Fibroblast of gingiva (primary cell): Measurements from ENCODE around the gene MPO.

Experiments
- DNase-seq: peaks from one replicate; pipeline ENCODE4 v3.0.0-alpha.2; 2011; ENCODE audit warnings: low read depth

MPO gene

DNA sequence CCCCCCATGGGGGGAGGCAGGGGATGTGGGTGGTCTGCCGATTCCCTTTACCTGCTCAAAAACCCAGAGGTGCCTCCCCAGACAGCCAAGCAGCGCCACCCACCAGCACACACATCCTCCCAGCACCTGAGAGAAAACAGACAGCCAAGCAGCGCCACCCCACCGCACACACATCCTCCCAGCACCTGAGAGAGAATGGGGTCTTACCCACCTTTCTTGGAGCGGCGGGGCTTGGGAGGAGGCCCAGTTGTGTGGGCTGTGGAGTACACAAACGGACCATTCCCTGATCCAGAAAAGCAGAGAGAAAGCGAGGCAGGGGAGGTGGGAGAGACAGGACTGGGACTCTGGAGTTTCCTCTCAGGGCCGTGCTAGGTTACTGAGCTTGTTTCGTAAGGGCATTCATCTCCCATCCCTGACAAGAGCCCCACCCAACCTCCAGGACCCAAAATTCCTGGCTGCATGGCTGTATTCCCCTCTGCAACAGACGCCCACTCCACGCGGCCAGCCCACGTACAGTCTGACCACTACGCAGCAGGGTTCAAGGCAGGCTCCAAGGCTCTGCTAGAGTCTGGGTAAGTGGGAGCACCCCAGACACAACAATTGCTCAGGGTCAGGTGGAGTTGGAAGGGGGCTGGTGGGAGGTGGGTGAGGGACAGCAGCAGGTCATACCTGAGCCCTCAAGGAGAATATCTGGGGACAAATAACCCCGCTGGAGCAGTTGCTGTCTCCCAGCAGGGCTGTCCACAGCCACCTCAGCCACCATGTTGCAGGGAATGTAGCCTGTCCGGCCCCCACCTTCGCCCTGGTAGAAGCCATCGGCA, 25.6 kb upstream of the MPO start:
- no peak for DNase-seq

DNA sequence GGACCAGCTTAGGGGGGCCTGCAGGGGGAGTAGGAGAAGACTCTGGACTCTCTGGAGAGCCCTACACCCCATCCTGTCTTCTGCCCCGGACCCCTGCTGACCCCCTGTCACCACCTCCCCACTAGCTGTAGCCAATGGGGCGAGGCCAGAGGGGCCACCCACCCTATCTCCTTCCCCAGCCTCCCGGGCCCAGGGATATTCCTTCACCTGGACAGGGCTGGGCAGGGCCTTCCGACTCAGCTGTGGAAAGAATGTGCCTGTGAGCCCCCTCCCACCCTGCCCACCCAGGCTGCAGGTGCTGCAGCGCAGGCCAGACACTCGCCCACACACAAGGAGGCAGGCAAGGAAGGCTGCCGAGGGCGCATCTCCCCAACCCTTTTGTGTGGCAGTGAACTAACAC, 24.9 kb upstream of the MPO start:
- no peak for DNase-seq

DNA sequence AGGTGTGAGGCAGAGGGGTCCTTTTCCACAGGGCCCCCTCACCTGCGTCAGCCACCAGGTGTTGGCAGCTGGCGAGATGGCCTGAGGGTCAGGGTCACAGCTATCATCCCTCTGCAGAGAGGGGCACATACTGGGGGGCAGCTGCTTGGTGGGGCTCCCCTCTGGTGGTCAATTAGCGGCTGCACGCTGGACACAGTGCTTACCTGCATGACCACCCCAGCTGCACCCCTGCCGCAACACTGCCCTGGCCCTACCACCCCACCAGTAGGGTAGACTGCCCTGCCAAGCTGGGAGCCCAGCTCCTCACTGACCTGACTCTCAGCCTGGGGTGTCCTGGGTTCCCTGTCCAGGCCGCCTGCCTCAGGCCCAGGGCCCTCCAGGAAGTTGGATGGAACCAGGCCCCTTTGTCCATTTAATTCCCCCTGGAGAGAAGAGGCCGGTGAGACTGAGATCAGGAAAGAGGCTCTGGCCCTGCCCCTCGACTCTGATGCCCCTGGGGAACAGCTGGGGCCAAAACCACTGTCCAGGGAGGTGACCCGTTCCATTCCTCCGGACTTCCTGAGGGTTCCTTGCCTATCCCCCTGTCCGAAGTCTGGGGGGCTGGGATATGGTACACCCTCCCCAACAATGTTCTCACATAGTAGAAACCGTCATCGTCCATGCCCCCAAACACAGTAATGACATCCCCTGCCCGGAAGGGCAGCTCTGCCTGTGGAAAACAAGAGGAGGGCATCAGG, 24.2 kb upstream of the MPO start:
- DNase-seq: no peak

DNA sequence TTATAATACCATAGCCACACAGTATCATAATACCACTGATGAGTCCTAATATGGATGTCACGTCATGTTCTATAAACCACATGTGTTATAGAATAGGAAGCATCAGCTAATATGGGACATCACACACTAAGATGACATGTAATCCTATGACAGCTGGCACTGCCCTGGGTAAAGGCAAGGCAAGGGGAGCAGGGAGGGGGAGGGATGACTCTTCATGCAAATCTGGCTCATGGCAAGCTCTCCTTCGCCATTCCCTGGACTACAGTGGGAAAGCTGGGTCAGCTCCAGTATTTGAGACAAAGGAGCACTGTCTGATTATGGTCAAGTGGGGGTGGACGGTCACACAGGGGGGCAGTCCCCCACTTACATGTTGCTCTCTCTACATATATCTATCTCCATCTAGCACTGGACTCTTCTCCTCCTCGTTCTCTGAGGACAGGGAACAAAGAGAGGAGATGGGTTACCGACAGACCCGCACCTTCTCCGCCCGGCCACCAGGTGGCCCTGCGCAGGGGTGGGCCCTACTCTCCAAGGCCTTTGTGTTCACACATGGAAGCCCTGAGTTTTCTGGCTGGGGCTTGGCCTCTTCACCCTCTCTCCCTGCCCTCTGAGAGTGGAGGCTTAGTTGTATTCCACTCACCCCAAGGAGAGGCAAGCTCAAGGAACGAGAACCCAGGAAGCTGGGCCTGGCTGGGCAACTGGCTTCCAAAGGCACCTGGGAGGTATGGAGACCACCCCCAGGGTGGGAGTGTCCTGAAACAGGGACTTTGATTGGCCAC, 23.4 kb upstream of the MPO start:
- DNase-seq: peak; percentile 11

DNA sequence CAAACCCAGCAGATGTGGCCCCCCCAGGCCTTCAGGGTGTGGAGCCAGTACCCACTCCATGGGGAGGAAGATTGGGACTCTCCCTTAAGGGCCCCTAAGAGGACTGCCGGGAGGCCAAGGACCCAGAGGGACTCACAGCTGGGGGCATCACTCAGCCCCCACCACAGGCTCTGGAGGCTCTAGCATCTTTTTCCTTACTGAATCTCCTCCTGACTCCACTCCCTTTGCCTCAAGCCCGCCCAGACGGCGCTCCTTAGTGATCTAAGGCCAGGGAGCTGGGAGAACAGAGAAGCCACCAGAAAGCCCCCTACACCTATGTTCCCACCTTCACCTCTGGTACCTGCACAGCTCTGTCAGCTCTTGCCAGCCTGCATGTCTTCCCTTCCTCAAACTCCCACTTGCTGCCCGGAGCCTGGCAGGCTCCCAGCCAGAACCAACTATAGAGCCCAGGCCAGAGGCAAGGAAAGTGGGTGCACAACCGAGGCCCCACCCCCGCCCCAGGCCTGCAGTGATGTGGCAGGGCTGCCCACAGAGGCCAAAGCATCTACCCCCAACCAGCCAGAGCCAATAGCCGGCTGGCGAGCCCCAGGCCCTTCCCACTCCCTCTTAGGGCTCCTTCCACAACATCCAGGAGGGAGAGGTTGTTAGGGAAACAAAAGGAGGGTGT, 22.3 kb upstream of the MPO start:
- DNase-seq: no peak

DNA sequence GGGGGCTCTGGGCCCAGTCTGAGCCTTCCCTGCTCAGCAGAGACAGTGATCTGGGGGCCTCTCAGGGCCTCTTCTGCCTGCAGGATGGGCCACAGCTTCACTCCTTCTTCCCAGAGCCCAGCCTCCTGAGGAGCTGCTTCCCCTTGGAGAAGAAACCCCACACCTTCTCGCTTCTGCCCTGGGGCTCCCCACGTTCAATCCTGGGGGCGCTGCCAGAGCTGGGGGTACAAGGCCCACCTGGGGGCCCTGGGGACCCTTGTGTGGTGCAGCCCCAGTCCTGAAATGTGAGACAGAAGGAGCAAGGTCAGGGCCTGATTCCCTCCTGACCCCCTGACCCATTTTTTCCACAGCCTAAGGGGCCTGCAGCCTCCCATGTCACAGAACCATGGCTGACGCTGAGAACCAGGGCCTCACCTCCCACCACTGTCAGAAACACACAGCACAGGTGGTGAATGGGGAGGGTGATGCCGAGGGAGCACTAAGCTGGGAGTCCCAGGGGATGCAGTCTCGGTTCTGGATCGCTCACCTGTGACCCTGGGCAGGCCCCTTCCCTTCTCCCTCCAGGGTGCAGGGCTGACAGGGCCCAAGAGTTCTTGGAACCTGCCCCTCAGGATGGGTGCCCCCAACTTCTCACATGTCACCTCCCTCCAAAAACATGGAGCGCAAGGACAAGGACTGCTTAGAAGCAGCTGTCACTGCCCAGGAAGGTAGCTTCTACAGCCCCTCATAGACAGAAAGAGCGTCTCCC, 21.6 kb upstream of the MPO start:
- DNase-seq: no peak

DNA sequence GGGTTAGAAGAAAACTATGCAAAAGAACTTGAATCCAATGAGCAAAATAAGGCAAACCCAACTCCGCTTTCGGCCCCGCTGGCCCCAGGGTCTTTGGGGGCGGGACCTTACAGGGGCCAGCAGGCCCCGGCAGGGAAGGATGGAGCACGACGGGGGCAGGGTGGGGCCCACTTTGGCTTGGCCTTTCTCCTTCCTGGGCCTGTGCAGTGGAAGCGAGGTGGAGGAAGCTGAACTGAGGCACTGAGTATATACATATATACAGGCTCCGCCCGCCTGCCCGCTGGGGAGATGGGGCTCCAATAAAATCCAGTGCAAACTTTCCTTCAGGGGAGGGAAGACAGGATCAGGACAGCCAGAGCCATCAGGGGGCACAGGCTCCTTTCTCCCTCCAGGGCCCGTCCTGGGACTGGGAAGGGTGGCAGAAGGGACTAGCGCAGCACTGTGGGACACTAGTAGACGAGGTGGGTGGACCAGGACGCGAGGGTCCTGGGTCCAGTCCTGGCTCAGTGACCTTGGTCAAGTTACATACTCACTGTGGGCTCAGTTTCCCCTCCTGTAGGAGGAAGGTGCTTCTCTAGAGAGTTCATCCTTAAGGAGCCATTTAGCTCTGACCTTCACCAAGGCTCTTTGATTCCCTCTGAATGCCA, 20.9 kb upstream of the MPO start:
- DNase-seq: no peak

DNA sequence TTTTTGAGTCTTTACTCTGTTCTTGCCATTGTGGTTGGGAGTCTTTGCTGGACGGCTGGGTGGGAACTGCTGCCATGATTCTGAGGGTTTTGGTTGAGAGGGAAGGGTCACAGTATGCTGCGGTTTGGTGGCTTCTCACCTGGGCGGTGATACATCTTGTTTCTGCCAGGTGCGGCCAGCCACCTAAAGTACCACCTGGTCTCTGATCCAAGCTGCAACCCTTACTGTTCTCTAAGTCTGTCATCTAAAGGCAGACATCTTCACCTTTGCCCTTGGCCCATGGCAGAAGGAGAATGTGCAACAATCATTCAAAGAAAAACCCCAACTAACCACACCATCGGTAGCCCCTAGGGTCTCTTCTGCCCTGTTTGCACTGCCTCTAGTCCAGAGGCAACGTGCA, 19.6 kb upstream of the MPO start:
- no peak for DNase-seq

DNA sequence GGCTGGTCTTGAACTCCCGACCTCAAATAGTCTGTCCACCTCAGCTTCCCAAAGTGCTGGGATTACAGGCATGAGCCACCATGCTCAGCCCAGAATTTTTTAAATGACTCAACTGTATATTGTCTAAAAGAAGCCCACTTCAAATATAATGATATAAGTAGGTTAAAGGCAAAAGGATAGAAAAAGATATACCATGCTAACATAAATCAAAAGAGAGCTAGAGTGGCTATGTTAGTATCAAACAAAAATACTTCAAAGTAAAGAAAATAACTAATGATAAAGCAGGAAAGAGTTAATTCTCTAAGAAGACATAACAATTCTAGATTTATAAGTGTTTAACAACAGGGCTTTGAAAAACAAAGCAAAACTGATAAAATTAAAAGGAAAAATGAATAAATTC, 13.3 kb upstream of the MPO start:
- DNase-seq: no peak

DNA sequence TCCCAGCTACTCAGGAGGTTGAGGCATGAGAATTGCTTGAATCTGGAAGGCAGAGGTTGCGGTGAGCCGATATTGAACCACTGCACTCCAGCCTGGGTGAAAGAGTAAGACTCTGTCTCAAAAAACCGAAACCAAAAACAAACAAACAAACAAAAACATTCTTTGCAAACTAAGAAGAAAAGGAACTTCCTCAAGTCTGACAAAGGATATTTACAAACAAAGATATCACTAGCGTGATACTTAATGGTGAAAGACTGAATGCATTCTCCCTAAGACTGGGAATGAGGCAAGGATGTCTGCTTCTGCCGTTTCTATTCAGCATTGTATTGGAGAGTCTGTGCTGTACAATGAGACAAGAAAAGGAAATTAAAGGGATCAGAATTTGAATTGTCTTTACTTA, 10.5 kb upstream of the MPO start:
- no peak for DNase-seq

DNA sequence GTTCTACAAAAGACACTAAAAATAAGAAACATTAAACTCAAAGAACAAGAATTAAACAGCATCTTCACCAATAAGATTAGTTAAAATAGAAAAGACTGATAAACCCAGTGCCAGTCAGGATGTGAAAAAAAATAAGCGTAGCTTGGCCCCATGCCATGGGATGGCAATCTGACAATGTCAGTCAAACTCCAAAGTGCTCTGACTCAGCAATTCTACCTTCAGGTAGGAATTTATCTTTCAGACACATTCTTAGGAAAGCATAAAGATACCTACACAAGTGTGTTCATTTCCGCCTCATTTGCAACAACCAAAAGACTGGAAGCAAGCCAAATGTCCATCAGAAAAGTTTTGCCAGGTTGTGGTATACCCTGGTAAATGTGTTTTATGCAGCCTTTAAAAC, 9.1 kb upstream of the MPO start:
- no peak for DNase-seq

DNA sequence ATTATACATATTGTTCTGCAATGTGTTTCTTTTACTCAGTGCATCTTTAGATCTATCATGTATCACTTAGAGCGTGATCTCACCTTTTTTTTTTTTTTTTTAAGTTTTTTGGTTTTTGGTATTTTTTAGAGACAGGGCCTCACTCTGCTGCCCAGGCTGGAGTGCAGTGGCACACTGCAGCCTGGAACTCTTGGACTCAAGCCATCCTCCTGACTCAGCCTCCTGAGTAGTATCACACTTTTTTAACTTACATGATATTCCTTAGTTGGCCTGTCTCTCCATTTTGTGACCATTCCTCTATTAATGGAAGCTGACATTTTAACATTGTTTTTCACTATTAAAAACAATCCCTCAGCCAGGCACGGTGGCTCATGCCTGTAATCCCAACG, 4.7 kb upstream of the MPO start:
- DNase-seq: no peak

DNA sequence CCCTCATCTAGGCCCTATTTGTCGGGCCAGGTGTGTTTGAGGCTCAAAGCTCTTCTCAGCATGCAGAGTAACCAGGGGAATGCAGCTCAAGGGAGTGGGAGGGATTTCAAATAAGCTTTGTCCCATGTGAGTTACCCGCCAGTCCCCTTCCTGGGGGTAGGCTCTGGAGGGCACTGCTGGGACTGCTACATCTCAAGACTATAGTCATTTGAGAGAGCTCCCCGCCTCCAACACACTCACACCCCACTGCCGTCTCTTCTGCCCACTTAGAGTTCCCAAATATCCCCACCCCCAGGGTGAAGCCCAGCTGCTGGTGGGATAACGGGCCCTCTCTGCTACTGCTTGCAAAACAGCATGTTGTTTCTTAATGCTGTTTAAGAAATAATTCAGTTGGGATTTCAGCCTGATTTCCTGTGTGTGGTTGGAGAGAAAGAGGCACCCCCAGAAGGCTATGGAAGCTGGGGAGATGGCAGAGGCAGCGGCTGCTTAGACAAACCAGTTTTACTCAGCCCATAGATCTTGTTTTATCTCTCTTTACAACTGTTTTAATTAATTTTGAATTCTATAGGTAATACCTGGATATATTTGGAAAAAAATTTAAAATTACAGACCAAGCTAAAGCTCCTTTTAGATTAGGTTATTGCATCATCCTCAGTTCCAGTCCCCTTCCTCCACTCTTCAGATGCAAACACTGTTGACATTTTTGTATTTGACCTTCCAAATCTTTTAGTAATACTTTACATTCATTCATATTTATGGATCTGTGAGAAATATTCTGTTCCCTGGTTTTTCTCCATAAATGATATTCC, 4.1 kb upstream of the MPO start:
- DNase-seq: no peak

DNA sequence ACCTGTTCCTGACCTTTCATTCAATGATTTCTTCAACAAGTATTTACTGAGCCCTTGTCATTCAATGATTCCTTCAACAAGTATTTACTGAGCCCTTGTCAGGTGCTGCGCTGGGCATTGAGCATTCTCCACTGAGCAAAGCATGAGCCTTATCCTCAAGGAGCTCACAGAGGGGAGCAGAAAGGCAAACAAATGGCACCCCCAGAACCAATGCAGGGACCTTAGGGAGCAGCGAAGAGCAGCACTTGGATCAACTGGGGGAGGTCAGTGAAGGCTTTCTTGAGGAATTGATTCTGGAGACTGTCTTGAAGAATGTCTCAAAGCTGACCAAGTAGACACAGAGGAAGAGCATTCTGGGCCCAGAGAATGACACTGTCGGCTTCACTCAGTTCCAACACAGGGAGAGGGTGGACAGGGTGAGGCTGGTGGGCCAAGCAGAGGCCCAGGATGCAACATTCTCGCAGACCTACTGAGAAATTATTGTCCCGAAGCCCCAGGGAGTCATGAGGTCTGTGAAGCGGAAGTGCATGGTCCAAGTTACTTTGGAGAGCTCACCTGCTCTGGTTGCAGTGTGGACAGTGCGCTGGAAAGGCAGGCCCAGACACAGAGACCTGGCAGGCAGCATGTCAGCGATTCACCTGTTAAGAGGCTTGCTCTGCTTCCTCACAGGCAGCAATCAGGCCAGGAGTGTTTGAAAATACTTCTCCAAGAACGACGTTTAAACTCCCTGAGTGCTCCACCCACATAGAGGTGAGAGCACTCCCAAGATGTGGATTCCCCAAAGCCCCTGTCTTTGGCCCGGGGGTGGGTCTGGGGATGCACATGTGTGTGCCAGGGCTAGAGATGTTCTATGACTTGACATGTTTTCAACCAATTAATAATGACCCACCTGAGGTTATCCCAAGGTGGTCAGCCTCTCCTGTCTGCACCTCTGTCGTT, 3.2 kb upstream of the MPO start:
- DNase-seq: no peak

DNA sequence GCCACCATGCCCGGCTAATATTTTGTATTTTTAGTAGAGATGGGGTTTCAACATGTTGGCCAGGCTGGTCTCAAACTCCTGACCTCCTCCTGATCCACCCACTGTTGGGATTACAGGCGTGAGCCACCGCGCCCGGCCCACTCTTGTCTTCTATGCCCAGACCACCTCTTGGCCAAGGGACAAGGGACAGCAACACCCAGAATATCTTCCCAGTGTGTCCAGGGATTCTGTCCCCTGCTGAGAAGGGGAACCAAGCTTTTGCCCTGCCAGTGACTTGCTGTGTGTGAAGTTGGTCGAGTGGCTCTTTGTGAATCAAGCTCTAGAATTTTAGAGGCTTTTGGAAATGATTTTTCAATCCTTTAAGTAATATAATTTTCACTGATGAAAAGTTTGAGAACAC, 1.7 kb upstream of the MPO start:
- no peak for DNase-seq

DNA sequence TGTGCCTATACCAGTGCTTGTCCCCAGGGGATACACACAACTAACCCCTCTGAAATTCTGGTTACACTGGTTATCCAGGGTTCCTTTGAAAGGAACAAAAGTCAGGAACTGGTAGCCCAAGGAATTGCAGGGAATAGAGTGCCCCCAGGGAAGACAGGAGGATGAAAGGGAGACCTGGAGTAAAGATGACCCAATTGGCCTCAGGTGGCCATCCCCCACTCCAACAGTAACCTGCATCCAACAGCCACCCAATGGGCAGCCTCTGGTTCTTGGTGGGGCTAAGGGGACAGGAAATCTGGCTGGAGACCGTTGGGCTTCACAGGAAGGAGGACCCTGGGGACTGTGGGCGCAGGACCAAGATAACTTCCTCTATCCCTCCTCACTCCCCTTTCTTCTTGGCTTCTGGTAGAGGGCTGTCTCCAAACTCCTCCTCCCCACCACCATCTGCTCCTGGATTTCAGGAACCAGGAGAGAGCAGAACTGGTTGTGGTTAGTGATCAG, 826 bp upstream of the MPO start:
- no peak for DNase-seq

DNA sequence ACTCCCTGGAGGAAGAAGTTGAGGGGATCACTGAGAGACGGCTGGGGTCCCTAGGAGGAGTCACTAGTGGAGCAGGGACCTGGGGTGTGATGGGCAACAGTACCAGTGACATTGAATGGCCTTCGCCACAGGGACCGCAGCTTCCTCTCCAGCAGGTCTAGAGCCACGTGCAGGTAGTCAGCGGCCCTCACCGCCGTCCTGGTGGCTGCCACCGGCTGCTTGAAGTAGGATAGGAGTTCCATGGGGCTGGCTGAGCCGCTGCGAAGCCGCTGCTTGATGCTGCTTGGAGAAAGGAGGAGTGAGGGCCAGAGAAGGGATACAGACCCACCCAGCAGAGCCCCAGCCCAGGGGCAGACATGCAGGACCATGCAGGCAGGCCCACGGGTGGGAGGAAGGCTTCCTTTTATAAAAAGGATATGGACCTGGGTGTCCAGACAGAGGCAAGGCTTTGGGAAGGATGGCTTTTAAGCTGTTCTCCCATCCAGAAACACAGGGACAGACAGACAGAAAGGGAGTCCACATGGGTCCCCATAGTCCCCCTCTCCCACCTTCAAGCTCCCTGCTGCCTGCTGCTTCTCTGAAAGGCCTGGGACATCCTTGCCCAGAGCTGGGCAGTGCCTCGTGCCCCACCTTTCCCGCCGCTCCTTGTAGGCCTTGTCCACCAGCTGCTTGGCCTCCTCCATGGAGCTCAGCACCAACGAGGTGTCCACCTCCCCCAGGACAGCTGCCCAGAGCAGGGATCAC, 827 bp downstream of the MPO start:
- DNase-seq: no peak

DNA sequence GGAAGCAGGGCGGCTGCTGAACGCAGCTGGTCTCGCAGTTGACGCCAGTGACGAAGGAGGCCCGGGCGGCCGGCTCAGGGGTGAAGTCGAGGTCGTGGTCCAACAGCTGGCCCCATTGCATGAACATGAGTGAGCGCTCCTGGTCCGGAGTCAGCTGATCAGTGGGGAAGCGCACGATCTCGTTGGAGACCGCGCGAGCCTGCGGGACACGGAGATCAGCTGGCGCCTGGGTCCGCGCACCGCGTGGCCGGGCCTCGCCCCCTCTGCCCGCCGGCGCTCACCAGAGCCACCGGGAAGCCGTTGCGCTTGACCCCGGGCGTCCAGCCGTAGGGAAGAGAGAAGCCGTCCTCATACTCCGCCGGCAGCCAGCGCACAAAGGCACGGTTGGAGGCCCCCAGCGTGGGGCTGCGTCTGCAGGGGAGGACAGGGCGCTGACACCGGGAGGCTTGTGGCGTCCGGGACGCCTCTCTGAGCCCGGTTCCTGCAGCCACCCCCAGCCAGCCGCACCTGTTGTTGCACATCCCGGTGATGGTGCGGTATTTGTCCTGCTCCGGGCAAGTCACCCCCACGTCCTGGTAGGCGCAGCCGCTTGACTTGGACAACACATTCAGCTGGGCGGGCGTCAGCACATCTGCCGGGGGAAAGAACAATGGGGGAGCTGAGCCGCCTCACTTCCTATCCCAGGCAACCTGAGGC, 1.6 kb downstream of the MPO start:
- DNase-seq: no peak
